ENCODE measurements around the gene DRAXIN.

DNA sequence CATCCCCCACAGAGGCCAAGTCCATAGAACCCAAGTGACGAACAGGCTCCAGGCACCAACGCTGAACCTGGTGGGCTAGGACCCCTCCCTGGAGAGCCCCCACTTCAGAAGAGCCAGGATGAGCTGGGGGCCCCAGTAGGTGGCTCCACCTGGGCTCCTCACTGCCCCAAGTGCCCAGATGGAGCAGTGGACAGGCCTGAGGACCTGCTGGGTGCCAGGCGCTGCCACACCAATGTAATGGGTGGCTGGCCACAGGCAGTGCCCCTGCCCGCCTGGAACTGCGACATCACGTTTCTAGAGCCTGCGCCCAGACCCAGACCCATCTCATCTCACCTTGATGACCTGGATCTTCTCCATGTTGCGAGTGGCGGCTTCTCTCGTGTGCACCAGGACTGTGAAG, 16.2 kb upstream of the DRAXIN start:
- TF ChIP-seq POLR2A (IDR thresholded peaks at IDR 0.05) (no peak), POLR2AphosphoS5 (IDR thresholded peaks at IDR 0.05) (no peak)
